Trophoblast cell (in vitro differentiated cells and primary cell): ENCODE results near the gene NIBAN1.

ENCODE experiments used
- DNase-seq, 2 donors: peaks; one replicate each; pipeline ENCODE4 v3.0.0-alpha.2; 2016
- H2AFZ ChIP-seq: 2 replicates; pipeline ENCODE4 v1.6.1; 2013; ENCODE audit warnings: low read length, moderate library complexity, mild to moderate bottlenecking; ENCODE audit not compliant: insufficient read depth, poor library complexity
- H2AK5ac ChIP-seq: 2 replicates; pipeline ENCODE4 v1.6.1; 2013; ENCODE audit warnings: mild to moderate bottlenecking, low read length
- H2BK120ac ChIP-seq: 2 replicates; pipeline ENCODE4 v1.6.1; 2013; ENCODE audit warnings: low read length, mild to moderate bottlenecking, moderate library complexity; ENCODE audit not compliant: insufficient read depth, poor library complexity
- H2BK12ac ChIP-seq: 2 replicates; pipeline ENCODE4 v1.6.1; 2013; ENCODE audit warnings: mild to moderate bottlenecking, low read length, moderate library complexity
- H2BK5ac ChIP-seq: 2 replicates; pipeline ENCODE4 v1.6.1; 2013; ENCODE audit warnings: low read length, low read depth, moderate library complexity, mild to moderate bottlenecking; ENCODE audit not compliant: poor library complexity
- H3K14ac ChIP-seq: 2 replicates; pipeline ENCODE4 v1.6.1; 2013; ENCODE audit warnings: mild to moderate bottlenecking, low read length
- H3K18ac ChIP-seq: 2 replicates; pipeline ENCODE4 v1.6.1; 2013; ENCODE audit warnings: mild to moderate bottlenecking, low read length
- H3K23ac ChIP-seq: 2 replicates; pipeline ENCODE4 v1.6.1; 2013; ENCODE audit warnings: low read length
- H3K27ac ChIP-seq: 2 replicates; pipeline ENCODE4 v1.5.1; 2013; ENCODE audit warnings: low read depth, mild to moderate bottlenecking, inconsistent platforms, low read length, moderate library complexity
- H3K27me3 ChIP-seq: 2 replicates; pipeline ENCODE4 v1.6.1; 2013; ENCODE audit warnings: inconsistent platforms, mild to moderate bottlenecking, low read length, moderate library complexity; ENCODE audit not compliant: insufficient read depth
- H3K36me3 ChIP-seq, 2 experiments: 1 replicate in 1 of 2; 2 replicates in 1 of 2; pipeline ENCODE4 v1.6.1; 2013; ENCODE audit warnings: low read length in 2 of 2, mild to moderate bottlenecking in 2 of 2, moderate library complexity in 1 of 2; ENCODE audit not compliant: insufficient read depth in 2 of 2, control insufficient read depth in 1 of 2
- H3K4ac ChIP-seq: 2 replicates; pipeline ENCODE4 v1.6.1; 2013; ENCODE audit warnings: low read depth, mild to moderate bottlenecking, low read length, moderate library complexity
- H3K4me1 ChIP-seq, 2 experiments: 1 replicate in 1 of 2; 2 replicates in 1 of 2; pipeline ENCODE4 v1.6.1; 2013; ENCODE audit warnings: low read length in 2 of 2, mild to moderate bottlenecking in 2 of 2, moderate library complexity in 1 of 2; ENCODE audit not compliant: insufficient read depth in 2 of 2, control insufficient read depth in 1 of 2
- H3K4me2 ChIP-seq: 2 replicates; pipeline ENCODE4 v1.6.1; 2013; ENCODE audit warnings: inconsistent platforms, mild to moderate bottlenecking, low read length, moderate library complexity
- H3K4me3 ChIP-seq: 2 replicates; pipeline ENCODE4 v1.5.1; 2013; ENCODE audit warnings: mild to moderate bottlenecking, low read depth, low read length, inconsistent platforms
- H3K79me1 ChIP-seq: one replicate; pipeline ENCODE4 v1.6.1; 2013; ENCODE audit warnings: low read length
- H3K79me2 ChIP-seq: 2 replicates; pipeline ENCODE4 v1.6.1; 2013; ENCODE audit warnings: low read length, mild to moderate bottlenecking; ENCODE audit not compliant: control insufficient read depth, insufficient read depth, poor library complexity
- H3K9ac ChIP-seq: 2 replicates; pipeline ENCODE4 v1.6.1; 2013; ENCODE audit warnings: mild to moderate bottlenecking, low read length
- H3K9me3 ChIP-seq: 2 replicates; pipeline ENCODE4 v1.6.1; 2013; ENCODE audit warnings: low read depth, mild to moderate bottlenecking, control low read depth, inconsistent platforms, low read length; ENCODE audit not compliant: insufficient read depth
- H4K12ac ChIP-seq: 2 replicates; pipeline ENCODE4 v1.6.1; 2013; ENCODE audit warnings: low read depth, mild to moderate bottlenecking, low read length, moderate library complexity
- H4K8ac ChIP-seq: 2 replicates; pipeline ENCODE4 v1.6.1; 2013; ENCODE audit warnings: low read depth, mild to moderate bottlenecking, low read length, moderate library complexity
- H4K91ac ChIP-seq: one replicate; pipeline ENCODE4 v1.6.1; 2013; ENCODE audit warnings: low read depth, mild to moderate bottlenecking, low read length, moderate library complexity
- WGBS: extraction: QIAGEN DNeasy Blood & Tissue Kit; methylation state at CpG from one replicate; pipeline ENCODE4 v1.1.7; 2013; ENCODE audit warnings: missing lambda C conversion rate; ENCODE audit not compliant: insufficient read length, insufficient coverage; ENCODE audit errors: extremely low coverage; 5-methylcytosine and 5-hydroxymethylcytosine counted together

NIBAN1 gene

DNA sequence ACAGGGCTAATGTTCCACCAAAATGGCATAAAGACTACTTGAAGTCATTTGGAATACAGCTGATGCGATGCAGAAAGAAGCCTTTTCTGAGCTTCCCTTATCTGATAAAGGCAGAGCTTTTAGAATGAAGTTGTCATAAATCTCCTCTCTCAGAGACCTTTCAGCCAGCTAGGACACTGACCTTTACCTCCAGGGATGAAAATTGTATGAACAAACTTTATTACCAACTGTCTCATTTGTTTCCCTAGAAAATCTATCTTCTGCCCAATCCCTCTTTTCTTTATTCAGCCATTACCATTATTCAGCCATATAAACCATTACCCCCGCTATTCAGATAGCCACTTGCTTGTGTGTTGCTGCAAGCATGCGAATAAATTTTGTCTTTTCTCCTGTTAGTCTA lies 41.3 kb upstream of the NIBAN1 start:
- WGBS = no CpG with 5 or more reads among the region's 3 CpGs
- H2AFZ ChIP-seq = no peak overlapping the region

GRCh38 chr1:185014941-185015340 lies 40.6 kb upstream of the NIBAN1 start:
- H2AK5ac ChIP-seq = no peak overlapping the region
- no peak overlapping the region for H4K91ac ChIP-seq
- H3K27me3 ChIP-seq = no peaks in the 10 kb centered on the region
- H3K23ac ChIP-seq = no peak overlapping the region
- no peak overlapping the region for H3K14ac ChIP-seq
- H3K4ac ChIP-seq = no peak overlapping the region
- H3K79me2 ChIP-seq = no peaks in the 10 kb centered on the region
- no peak overlapping the region for H2BK12ac ChIP-seq
- no peak overlapping the region for H3K9ac ChIP-seq
- H3K4me1 ChIP-seq = peaks cover 5 to 9% of the 10 kb centered on the region in 2 experiments
- no CpG with 5 or more reads among the region's 3 CpGs for WGBS
- peaks cover 7% of the 10 kb centered on the region for H3K79me1 ChIP-seq
- H2AFZ ChIP-seq = no peak overlapping the region
- no peaks in the 10 kb centered on the region for H3K36me3 ChIP-seq
- DNase-seq = no peak
- H2BK5ac ChIP-seq = no peak overlapping the region
- H3K18ac ChIP-seq = no peak overlapping the region
- H2BK120ac ChIP-seq = no peak overlapping the region
- no peak overlapping the region for H3K4me3 ChIP-seq
- no peak overlapping the region for H3K27ac ChIP-seq
- no peaks in the 10 kb centered on the region for H3K9me3 ChIP-seq
- no peak overlapping the region for H4K12ac ChIP-seq
- no peak overlapping the region for H3K4me2 ChIP-seq
- H4K8ac ChIP-seq = no peak overlapping the region

More for the DNA sequence above, 41.3 kb upstream of the NIBAN1 start:
- Histone ChIP-seq H3K14ac (no peak overlapping the region), H4K8ac (no peak overlapping the region), H4K91ac (no peak overlapping the region), H3K9ac (no peak overlapping the region), H3K9me3 (no peaks in the 10 kb centered on the region), H3K27ac (no peak overlapping the region), H3K27me3 (no peaks in the 10 kb centered on the region), H3K79me1 (peaks cover 7% of the 10 kb centered on the region), H4K12ac (no peak overlapping the region), H3K36me3 (no peaks in the 10 kb centered on the region), H3K4me1 (peaks cover 5 to 9% of the 10 kb centered on the region in 2 experiments), H3K23ac (no peak overlapping the region), H2BK5ac (no peak overlapping the region), H3K18ac (no peak overlapping the region), H2AK5ac (no peak overlapping the region), H3K4ac (no peak overlapping the region), H3K79me2 (no peaks in the 10 kb centered on the region), H3K4me3 (no peak overlapping the region), H2BK12ac (no peak overlapping the region), H2BK120ac (no peak overlapping the region), H3K4me2 (no peak overlapping the region)
- no peak for DNase-seq

DNA sequence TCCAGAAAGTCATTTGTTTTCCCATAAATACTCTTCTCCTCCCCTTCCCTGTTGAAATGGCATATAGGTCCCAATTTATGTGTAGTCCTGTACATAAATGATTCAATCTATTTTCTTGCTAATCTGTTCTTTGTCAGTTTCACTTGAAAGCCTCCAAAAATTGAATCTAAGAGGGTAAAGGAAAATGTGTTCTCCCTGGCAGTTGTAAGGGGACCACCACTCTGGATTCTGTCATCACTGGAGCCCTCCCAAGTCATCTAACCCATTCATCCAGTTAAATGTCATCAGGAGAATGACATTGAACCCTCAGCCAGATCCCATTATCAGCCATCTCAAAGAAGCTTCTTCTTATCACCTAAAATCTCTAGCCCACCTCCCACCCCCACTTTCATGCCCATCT lies 36.1 kb upstream of the NIBAN1 start:
- Histone ChIP-seq H4K91ac (no peak overlapping the region), H2BK12ac (no peak overlapping the region), H3K36me3 (no peaks in the 10 kb centered on the region), H3K4me3 (no peak overlapping the region), H3K27ac (no peak overlapping the region), H3K4me1 (no peaks in the 10 kb centered on the region), H3K79me2 (no peaks in the 10 kb centered on the region), H3K23ac (no peak overlapping the region), H2BK120ac (no peak overlapping the region), H2AFZ (no peak overlapping the region), H3K9ac (no peak overlapping the region), H3K14ac (no peak overlapping the region), H2AK5ac (no peak overlapping the region), H4K8ac (no peak overlapping the region), H4K12ac (no peak overlapping the region), H3K79me1 (no peaks in the 10 kb centered on the region), H2BK5ac (no peak overlapping the region), H3K9me3 (no peaks in the 10 kb centered on the region), H3K4me2 (no peak overlapping the region), H3K27me3 (no peaks in the 10 kb centered on the region), H3K18ac (no peak overlapping the region), H3K4ac (no peak overlapping the region)
- no peak for DNase-seq

DNA sequence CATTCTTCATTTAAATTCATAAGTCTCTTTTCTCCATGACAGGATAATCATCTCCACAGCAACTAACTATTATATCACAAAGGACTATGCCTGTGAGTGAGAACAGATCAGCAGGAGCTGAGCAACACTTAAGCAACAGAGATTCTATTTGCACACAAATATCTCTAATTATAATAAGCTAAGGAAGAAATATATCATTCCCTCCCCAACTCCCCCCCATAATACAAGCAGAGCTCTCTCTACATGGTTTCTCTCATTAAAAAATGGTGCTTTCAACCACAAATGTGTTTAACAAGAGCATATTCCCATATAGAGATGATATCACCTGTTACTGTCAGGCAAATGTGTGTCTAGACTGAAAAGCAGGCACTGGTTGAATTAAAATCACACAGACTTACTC lies 34.5 kb upstream of the NIBAN1 start:
- Histone ChIP-seq H3K36me3 (no peaks in the 10 kb centered on the region), H4K91ac (no peak overlapping the region), H2BK5ac (no peak overlapping the region), H3K9me3 (no peaks in the 10 kb centered on the region), H2BK120ac (no peak overlapping the region), H4K12ac (no peak overlapping the region), H4K8ac (no peak overlapping the region), H3K4ac (no peak overlapping the region), H2AFZ (no peak overlapping the region), H2BK12ac (no peak overlapping the region), H3K79me1 (no peaks in the 10 kb centered on the region), H3K9ac (no peak overlapping the region), H2AK5ac (no peak overlapping the region), H3K18ac (no peak overlapping the region), H3K27me3 (no peaks in the 10 kb centered on the region), H3K4me2 (no peak overlapping the region), H3K27ac (no peak overlapping the region), H3K14ac (no peak overlapping the region), H3K4me3 (no peak overlapping the region), H3K4me1 (no peaks in the 10 kb centered on the region), H3K23ac (no peak overlapping the region), H3K79me2 (no peaks in the 10 kb centered on the region)
- DNase-seq = no peak
